G401 (cell line): Measurements from ENCODE around the gene CCDC136. TPM values are rescaled to one million over a fixed set of nuclear protein-coding genes. Genes with fewer than 3 reads are reported as not detected.

Experiments
- DNase-seq: peaks from one replicate; pipeline ENCODE4 v3.0.0-alpha.2; 2015; ENCODE audit warnings: low spot score
- in situ Hi-C: cut with HindIII; loops from 2 replicates; pipeline ENCODE4 v1.10.0; 2016; ENCODE audit warnings: low sequenced_read_pairs, mixed read lengths
- total RNA-seq: library from RNA; depleted of rRNA; stranded (reverse); fragments of >200 nt; shearing (Covaris generic); gene quantifications from 2 replicates; pipeline ENCODE4 v1.2.3, GENCODE V29; 2014; rRNA removed

CCDC136 gene
- total RNA-seq, result 11.3 and 15.2 TPM in 2 replicates

DNA sequence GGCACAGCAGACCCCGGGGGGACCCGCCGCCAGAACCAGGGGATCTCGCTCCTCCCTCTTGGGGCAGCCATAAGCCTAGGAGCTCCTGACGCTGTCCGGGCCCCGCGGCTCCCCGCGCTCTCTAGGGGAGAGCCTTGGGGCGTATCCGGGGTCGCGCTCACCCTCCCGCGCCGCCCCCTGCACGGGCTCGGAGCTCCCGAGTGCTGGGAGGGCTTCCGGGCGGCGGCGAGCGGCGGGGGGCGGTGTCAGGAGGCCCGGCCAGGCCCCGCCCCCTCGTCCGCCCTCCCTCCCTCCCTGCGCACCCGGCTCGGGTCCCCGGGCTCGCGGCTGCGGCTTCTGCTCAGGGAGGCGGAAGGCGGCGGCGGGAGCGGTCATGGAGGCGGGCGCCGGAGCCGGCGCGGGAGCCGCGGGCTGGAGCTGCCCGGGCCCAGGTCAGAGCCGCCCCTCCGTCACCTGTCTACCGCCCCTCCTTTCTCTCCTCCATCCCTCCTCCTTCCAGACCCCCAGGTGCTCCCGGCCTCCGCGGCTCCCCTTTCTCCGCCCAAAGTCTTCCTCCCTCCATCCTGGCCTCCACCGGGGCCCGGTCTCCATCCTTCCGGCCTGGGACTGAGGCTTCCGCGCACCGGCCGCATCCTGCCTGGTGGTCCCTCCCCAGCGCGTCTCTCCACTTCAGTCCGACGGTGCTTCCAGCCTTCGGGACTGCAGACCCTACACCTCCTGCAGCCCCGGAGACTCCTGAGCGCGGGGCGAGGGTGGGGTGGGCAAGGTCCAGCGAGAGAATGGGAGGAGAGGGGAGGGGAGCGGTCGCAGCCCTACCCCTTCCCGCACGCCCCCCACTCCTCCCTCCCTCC is at the start of gene CCDC136:
TSS of gene CCDC136 (plus strand) at position 848 of the 851 bp plus-strand sequence. CDS start 444 bp downstream, outside the sequence.
- in situ Hi-C loops, result no loop called here
- DNase-seq, result peak; percentile 76

GRCh38 chr7:128742206-128742605 is 49.6 kb upstream of the CCDC136 start:
- in situ Hi-C loops, result no loop called here
- DNase-seq, result no peak

GRCh38 chr7:128743112-128743772 is 48.5 kb upstream of the CCDC136 start:
- DNase-seq, result no peak
- in situ Hi-C loops, result no loop called here

GRCh38 chr7:128744366-128744905 is 47.3 kb upstream of the CCDC136 start:
- no peak for DNase-seq
- in situ Hi-C loops, result no loop called here

DNA sequence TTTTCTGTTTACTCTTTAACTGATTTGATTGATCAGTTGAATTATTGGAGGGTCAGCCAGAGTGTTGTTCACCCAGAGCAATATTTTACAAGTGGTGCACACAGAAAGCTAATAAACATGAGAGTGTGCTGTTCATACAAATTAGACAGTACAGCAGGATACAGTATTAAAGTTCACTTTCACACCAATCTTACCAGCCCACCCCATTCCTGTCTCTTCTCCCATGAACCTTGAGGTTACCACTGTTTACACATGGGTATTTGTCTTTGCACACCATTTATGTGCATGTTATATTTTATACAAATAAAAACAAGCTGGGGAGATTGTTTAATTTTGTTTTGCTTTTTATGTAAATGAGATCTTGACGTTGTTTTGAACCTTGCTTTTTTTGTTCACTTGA is 46.1 kb upstream of the CCDC136 start:
- in situ Hi-C loops, result no loop called here
- no peak for DNase-seq

- no peak for DNase-seq
- in situ Hi-C loops, result no loop called here
These were observed 44.3 kb upstream of the CCDC136 start for GRCh38 chr7:128747327-128748079.

- no peak for DNase-seq
- in situ Hi-C loops, result no loop called here
These were observed 39.5 kb upstream of the CCDC136 start for GRCh38 chr7:128752251-128752650.

- in situ Hi-C loops, result no loop called here
- DNase-seq, result no peak
These were observed 36.5 kb upstream of the CCDC136 start for GRCh38 chr7:128755075-128755818.

- in situ Hi-C loops, result no loop called here
- DNase-seq, result peak; percentile 68
These were observed 35.8 kb upstream of the CCDC136 start for GRCh38 chr7:128755819-128756476.

- DNase-seq, result no peak
- in situ Hi-C loops, result no loop called here
These were observed 34.6 kb upstream of the CCDC136 start for GRCh38 chr7:128757203-128757602.

DNA sequence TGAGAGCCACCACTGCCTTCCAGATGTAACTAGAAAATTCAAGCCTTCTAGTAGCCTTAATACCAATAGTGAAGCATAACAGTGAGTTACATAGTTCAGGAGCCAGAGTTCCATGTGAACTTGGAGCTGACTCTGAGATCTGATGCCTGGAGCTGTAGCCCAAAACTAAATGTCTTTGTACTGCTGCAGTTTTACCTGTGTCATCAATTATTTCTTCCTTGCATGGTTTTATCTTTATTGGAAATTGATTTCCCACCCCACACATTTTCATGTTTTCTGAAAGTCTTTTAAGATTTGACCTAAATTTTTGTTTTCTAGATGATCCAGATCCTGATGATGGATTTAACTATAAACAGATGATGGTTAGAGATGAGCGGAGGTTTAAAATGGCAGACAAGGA is 33.2 kb upstream of the CCDC136 start:
- no peak for DNase-seq
- in situ Hi-C loops, result no loop called here

- in situ Hi-C loops, result no loop called here
- no peak for DNase-seq
These were observed 32.5 kb upstream of the CCDC136 start for GRCh38 chr7:128759242-128759641.

GRCh38 chr7:128763541-128763940 is 28.2 kb upstream of the CCDC136 start:
- in situ Hi-C loops, result no loop called here
- no peak for DNase-seq

- peak; percentile 43 for DNase-seq
- in situ Hi-C loops, result no loop called here
These were observed 24.2 kb upstream of the CCDC136 start for GRCh38 chr7:128767475-128768110.

DNA sequence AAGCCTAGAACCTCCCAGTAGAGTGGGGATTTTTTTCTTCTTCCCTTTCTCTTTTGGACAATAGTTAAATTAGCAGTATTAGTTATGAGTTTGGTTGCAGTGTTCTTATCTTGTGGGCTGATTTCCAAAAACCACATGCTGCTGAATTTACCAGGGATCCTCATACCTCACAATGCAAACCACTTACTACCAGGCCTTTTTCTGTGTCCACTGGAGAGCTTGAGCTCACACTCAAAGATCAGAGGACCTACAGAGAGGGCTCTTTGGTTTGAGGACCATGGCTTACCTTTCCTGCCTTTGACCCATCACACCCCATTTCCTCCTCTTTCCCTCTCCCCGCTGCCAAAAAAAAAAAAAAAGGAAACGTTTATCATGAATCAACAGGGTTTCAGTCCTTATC is 21.5 kb upstream of the CCDC136 start:
- in situ Hi-C loops, result no loop called here
- no peak for DNase-seq

- in situ Hi-C loops, result no loop called here
- no peak for DNase-seq
These were observed 18.2 kb upstream of the CCDC136 start for GRCh38 chr7:128773604-128774003.

DNA sequence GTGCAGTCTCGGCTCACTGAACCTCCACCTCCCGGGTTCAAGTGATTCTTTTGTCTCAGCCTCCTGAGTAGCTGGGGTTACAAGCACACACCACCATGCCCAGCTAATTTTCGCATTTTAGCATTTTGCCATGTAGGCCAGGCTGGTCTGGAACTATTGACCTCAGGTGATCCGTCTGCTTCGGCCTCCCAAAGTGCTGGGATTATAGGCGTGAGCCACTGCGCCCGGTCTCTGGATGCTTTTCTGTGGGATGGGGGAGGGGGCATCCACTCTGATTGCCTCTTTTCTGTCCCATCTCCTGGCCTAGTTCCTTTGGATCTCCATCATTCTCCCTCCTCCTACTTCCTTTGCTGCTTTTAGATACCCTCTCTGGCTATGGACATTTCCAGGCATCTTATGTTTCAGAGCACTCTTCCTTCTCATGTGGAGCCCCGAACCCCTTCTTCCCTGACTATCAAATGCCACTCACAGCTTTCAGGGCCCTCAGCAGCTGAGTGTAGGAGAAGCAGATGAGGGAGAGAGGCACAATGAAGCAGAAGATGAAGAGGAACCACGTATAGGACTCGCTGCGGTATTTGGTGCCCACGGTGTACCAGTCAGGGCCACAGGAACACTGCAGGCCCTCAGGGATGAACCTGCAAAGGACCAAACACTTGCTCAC is 17.6 kb upstream of the CCDC136 start:
- in situ Hi-C loops, result no loop called here
- DNase-seq, result no peak

DNA sequence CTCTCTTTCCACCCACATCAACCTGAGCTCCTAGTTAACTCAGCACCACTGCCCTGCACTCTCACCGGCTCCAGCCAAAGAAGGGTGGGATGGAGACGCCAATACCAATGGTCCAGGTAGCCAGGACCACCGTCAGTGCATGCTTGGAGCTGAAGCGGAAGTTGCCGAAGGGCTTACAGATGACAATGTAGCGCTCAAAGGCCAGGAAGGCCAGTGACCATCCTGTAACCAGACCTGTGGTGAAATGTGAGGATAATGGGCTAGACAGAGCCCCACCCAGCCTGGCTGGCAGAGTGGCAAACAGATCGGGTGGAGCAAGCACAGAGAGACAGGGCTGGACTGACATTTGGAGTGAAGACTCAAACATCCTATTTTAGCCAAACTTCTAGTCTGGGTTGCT is 16.8 kb upstream of the CCDC136 start:
- DNase-seq, result no peak
- in situ Hi-C loops, result no loop called here
